Brain pericyte (primary cell): ENCODE data around the gene SLTM.
"Not testable (repeated sequence)": the region's sequence is repeated elsewhere in the genome, so short reads cannot be mapped to it uniquely, and the experiment has no call there.

Experiments
- DNase-seq: peaks from one replicate; pipeline ENCODE4 v3.0.0-alpha.2; 2012; ENCODE audit warnings: low read depth, low spot score

The SLTM gene

DNA sequence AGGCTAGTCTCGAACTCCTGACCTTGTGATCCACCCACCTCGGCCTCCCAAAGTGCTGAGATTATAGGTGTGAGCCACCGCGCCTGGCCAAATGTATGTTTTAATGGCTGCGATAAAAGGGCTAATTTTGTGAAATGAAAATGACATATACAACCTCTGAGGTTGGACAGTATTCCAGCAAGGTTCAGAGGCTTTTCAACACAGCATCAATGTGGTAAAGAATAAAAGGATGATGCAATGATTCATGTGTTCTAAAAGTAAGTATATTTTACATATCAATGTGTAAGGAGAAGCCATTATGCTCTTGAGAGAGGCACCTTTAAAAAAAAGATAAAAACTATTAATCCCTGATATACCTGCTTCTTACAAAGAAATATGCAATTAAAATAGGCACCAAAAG, 6.7 kb downstream of the SLTM start:
- DNase-seq = no peak

GRCh38 chr15:58924327-58924726, 9.2 kb downstream of the SLTM start:
- DNase-seq = no peak

DNA sequence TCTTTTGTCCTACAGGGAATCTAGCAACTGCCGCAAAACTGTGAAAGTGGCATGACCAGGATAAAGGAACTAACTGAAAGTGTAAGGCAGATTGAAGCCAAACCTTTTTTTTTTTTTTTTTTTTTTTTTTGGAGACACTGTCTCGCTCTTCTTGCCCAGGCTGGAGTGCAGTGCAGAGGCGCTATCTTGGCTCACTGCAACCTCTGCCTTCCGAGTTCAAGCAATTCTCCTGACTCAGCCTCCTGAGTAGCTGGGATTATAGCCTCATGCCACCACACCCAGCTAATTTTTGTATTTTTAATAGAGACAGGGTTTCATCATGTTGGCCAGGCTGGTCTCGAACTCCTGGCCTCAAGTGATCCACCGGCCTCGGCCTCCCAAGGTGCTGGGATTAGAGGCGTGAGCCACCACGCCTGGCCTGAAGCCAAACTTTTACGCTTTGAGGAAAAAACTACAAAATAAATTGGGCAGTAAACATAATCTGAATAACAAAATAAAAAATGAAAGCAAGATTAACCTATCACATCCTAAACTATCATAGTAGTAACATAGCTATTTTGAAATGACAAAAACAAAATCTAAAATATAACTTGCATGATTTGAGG, 9.7 kb downstream of the SLTM start:
- DNase-seq = no peak

GRCh38 chr15:58923284-58923683, 10.2 kb downstream of the SLTM start:
- DNase-seq = no peak

DNA sequence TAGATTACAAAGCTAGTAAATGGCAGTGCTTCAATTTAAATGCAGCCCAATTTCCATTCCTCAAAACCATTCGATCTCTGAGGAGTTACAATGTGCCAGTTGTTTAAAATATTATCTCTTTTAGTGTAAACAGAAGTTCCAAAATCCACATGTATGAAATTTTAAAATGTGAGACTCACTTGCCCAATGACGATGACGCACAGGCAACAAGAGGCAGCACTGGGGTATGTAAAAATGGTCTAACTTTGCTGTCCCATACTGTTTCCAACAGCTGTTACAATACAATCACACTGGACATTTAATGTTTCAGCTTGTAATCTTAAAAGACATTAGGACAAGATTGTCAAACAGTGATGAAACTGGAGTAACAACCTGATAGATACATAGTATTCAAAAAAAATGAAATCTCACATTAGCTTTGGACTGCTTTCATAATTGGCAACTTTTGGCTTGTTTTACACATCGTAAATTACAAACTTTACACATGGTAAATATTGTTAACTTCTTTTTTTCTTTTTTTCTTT, 12.2 kb downstream of the SLTM start:
- DNase-seq = no peak

DNA sequence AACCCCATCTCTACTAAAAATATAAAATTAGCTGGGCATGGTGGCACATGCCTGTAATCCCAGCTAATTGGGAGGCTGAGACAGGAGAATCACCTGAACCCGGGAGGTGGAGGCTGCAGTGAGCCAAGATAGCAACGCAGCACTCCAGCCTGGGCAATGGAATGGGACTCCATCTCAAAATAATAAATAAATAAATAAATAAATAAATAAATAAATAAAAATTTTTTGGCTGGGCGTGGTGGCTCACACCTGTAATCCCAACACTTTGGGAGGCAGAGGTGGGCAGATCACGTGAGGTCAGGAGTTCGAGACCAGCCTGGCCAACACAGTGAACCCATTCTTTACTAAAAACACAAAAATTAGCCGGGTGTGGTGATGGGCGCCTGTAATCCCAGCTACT, 13.0 kb downstream of the SLTM start:
- DNase-seq = not testable (repeated sequence)

DNA sequence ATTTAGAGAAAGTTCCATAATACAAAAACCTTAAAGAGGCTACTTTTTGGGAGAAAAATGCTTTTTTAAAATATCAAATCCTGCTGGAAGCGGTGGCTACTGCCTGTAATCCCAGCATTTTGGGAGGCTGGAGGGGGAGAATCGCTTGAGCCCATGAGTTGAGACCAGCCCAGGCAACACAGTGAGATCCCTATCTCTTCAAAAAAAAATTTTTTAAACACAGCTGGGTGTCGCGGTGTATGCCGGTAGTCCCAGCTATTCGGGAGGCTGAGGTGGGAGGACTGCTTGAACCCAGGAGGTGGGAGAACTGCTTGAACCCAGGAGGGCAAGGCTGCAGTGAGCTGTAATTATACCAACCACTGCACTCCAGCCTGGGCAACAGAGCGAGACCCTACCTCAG, 14.2 kb downstream of the SLTM start:
- DNase-seq = no peak

DNA sequence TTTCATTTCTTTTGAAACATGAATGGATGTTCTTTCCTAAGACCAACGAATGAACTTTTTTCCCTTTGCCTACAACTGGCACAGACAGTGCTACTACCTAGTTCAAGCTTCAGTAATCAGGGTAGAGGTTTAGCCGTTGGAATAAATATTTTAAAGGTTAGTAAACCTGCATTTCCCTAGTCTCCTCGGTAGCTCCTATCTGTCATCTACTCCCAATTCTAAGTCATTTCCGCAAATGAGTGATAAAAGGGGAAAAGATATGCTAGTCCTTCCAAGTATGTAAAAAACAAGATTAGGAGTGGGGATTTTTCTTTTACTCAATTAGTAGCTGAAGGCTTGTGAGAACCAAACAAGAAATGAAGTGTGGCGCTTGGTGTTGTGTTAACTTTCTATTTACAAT, 15.2 kb downstream of the SLTM start:
- DNase-seq = no peak

DNA sequence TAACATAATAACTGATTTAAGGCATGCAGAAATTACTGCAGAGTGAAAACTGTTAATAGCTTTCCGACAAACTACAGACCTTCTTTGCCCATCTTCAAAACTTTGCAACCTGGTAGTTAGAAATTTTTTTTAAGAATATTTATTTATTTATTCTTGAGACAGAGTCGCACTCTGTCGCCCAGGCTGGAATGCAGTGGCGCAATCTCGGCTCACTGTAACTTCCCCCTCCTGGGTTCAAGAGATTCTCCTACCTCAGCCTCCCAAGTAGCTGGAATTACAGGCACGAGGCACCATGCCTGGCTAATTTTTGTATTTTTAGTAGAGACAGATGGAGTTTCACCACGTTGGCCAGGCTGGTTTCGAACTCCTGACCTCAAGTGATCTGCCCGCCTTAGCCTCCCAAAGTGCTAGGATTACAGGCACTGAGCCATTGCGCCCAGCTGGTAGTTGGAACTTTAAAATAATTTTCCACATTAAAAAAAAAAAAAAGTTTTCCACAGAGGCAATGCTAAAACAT, 15.8 kb downstream of the SLTM start:
- DNase-seq = not testable (repeated sequence)

GRCh38 chr15:58916962-58917361, 16.5 kb downstream of the SLTM start:
- DNase-seq = no peak

- no peak for DNase-seq
These were observed 23.0 kb downstream of the SLTM start for GRCh38 chr15:58910456-58910855.

GRCh38 chr15:58909616-58910015, 23.9 kb downstream of the SLTM start:
- no peak for DNase-seq

GRCh38 chr15:58908550-58909309, 24.7 kb downstream of the SLTM start:
- DNase-seq = no peak

DNA sequence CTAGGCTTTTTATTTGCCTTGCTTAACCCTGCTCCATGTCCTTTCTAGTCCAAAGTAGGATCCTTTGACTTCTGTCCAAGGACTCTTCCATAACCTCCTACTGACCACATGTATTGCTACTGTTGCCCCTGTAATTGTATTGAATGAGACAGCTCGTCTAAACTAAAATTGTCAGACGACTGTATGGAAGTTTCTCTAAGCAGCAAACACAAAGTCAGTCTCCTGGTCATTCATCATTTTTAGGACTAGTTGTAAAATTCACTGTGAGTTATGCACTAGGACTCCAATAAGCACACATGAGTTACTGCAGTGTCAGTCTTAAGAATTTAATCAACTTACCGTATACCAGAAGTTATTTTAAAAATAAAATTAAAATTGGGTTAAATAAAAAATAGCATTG, 32.8 kb downstream of the SLTM start:
- DNase-seq = no peak

- DNase-seq = no peak
These were observed 35.3 kb downstream of the SLTM start for GRCh38 chr15:58898150-58898680.

DNA sequence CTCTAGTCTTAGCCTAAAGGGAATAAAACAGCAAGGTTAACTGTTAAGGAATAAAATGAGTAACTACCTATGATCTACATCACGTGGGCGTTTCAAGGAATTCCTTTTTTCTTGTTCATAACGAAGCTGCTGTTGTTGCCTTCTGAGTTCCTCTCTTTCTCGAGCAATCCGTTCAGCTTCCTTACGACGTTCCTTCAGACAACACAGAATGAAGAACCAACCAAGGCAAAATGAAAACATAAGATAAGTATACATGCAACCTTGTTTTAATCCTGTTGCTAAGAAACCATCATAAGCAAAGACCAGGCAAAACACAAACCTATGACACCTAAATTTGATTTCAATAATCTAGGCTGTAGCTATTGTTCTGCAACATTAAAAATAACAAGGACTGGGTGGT, 44.1 kb downstream of the SLTM start:
- DNase-seq = no peak

DNA sequence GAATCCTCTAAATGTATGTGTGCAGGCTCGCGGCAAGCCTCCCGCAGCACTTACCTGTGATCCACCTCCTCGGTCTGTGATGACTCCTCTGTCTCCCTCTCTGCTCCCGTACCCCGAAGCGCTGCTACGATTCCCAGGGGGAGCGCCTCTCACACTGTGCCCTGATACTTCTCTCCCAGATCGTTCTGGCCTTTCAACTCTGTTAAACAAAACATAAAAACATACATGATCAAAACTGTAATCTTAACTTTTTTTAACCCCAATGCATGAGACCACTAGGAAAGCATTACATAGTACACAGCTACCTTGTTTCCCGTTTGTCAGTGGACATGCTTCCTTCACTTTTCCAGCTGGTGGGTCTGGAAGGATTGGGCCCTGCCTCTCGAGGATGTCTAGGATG, 46.6 kb downstream of the SLTM start:
- no peak for DNase-seq

DNA sequence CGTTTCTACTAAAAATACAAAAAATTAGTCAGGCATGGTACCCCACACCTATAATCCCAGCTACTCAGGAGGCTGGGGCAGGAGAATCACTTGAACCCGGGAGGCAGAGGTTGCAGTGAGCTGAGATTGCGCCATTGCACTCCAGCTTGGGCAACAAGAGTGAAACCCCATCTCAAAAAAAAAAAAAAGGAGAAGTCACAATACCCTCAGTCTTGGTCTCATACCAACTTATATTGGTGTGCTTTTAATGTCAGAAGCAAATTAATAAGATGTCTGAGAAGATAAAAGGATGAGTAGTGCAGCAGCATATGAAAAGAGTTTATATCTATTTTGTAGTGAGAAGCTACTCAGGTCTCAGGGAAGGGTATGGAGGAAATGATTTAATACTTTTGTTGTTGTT, 49.6 kb downstream of the SLTM start:
- not testable (repeated sequence) for DNase-seq

- no peak for DNase-seq
These were observed 51.2 kb downstream of the SLTM start for GRCh38 chr15:58882243-58882642.

GRCh38 chr15:58880320-58880719, 53.2 kb downstream of the SLTM start:
- DNase-seq = no peak

GRCh38 chr15:58877999-58878825, 55.3 kb downstream of the SLTM start:
- DNase-seq = no peak
